Measurements from ENCODE around the gene RNF207. TPM values are rescaled to one million over a fixed set of nuclear protein-coding genes. Genes with fewer than 3 reads are reported as not detected.

Gene RNF207
- total and polyA plus RNA-seq, 2 of the 4 experiments (the other 2 are of a cell fraction), result 2.7 to 17.2 TPM

DNA sequence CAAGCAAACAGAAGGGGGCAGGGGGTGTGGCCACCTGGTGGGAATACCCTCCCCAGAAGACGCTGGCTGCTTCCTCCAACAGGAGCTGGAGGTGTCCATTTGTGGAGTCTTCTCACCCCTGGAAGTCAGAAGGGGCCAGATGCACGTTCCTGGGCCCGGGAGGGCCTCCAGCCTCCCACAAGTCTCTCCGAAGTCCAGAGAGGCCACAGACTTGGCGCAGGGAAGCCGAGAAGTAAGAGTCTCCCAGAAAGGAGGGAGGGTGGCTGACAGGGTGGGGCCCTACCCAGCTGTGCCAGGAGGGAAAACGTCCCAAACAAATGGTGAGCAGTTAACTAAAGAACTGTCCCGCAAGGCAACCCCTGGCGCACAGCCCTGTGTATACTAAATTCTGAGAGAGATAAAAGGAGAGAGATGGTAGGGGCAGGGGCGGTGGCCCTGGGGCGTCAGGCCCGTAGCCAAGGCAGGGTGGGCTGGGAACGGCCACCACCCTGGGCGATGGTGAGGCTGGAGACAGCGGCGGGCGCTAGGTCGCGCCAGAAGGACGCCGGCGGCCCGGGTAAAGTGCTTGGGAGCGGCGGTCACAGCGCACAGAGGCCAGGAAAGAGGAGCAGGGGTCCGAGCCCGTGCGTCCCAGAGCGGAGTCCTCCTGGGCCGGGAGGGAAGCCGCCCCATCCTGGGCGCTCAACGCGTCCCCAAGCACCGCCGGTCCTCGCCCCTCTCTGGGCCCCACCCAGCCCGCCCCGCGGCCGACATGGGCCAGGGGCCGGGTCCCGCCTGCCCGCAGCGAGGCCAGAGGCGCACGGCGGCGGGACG, 27.0 kb upstream of the RNF207 start (continued):
- TF ChIP-seq, protein P1, sequence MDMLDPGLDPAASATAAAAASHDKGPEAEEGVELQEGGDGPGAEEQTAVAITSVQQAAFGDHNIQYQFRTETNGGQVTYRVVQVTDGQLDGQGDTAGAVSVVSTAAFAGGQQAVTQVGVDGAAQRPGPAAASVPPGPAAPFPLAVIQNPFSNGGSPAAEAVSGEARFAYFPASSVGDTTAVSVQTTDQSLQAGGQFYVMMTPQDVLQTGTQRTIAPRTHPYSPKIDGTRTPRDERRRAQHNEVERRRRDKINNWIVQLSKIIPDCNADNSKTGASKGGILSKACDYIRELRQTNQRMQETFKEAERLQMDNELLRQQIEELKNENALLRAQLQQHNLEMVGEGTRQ (IDR thresholded peaks at IDR 0.05; ENCODE audit: low read depth, low read length), result no peak

- no peak for DNase-seq
- intact Hi-C loops (cut with micrococcal nuclease) (no loop called here), dilution Hi-C loops (cut with HindIII; ENCODE audit: low sequenced_read_pairs, unreplicated experiment) (no loop called here), in situ Hi-C loops (cut with MboI; ENCODE audit: low sequenced_read_pairs) (no loop called here)
- no peak overlapping the region for H3K14ac ChIP-seq (replicated peaks; ENCODE audit: low read depth, low read length)
- 2% methylated on average over 28 of the region's 92 CpGs; no CpG with 5 or more reads in 1 of the 2 experiments for WGBS, 2 experiments (ENCODE audit: extremely low coverage in 2 of 2, insufficient read length in 1 of 2)
- peaks cover 9% of the 10 kb centered on the region for H3K9me1 ChIP-seq (ENCODE audit: insufficient read depth, low read length)
- POLR2A ChIA-PET (ENCODE audit: unreplicated experiment), result no interaction called here
- H3K9ac ChIP-seq (ENCODE audit: low read depth, low read length), result no peak overlapping the region
- peak overlapping the region; percentile 30 for H2AFZ ChIP-seq (replicated peaks; ENCODE audit: low read length, poor library complexity)
- no peak overlapping the region for H2BK120ac ChIP-seq (ENCODE audit: low read depth, low read length)
- H3K56ac ChIP-seq (ENCODE audit: extremely low read depth, insufficient read depth, low read length), result no peak overlapping the region
- peaks cover 5% of the 10 kb centered on the region for H3K36me3 ChIP-seq (ENCODE audit: control insufficient read depth, insufficient read depth, low read length)
- peak overlapping the region; percentile 34; the same call in 1 of the 2 replicates for H3K4me2 ChIP-seq (ENCODE audit: low read depth, low read length)
- H4K8ac ChIP-seq (ENCODE audit: low read depth in 2 of 2, low read length in 2 of 2), result no peak overlapping the region
- H3K4me3 ChIP-seq (ENCODE audit: insufficient read depth, low read depth, low read length), result 0 out of 2 replicates have a peak overlapping the region, but pooled peaks have one; percentile 10
- no peak overlapping the region for H3K27ac ChIP-seq (ENCODE audit: insufficient read depth, low read length)
- peak; percentile 19 for ATAC-seq (ENCODE audit: low read depth)
- H3K4me1 ChIP-seq (ENCODE audit: control insufficient read depth, insufficient read depth, low read length), result peaks cover 10% of the 10 kb centered on the region; the same call in 1 of the 2 replicates
- H2AK5ac ChIP-seq (ENCODE audit: low read depth, low read length), result no peak overlapping the region
- H3K18ac ChIP-seq (ENCODE audit: low read depth, low read length), result no peak overlapping the region
- H2AK9ac ChIP-seq (replicated peaks; ENCODE audit: low read depth, low read length, poor library complexity), result no peak overlapping the region
- H3K4ac ChIP-seq (ENCODE audit: low read depth, low read length), result no peak overlapping the region
- no peak overlapping the region for H2BK5ac ChIP-seq (ENCODE audit: low read depth, low read length, poor library complexity, severe bottlenecking)
- H4K5ac ChIP-seq (ENCODE audit: low read depth, low read length), result no peak overlapping the region
- no peaks in the 10 kb centered on the region; the same call in 1 of the 2 replicates for H3K9me3 ChIP-seq (ENCODE audit: control insufficient read depth, insufficient read depth, low read length)
- H4K91ac ChIP-seq (ENCODE audit: insufficient read depth, low read depth, low read length), result no peak overlapping the region
- H4K20me1 ChIP-seq (ENCODE audit: insufficient read depth, low read length), result peaks cover 21% of the 10 kb centered on the region
- no peak overlapping the region for H2BK15ac ChIP-seq (ENCODE audit: low read depth, low read length)
- H2BK20ac ChIP-seq (ENCODE audit: low read depth, low read length), result no peak overlapping the region
- peaks cover 51% of the 10 kb centered on the region for H3K27me3 ChIP-seq (ENCODE audit: control insufficient read depth, insufficient read depth, low read length)
- TF ChIP-seq RFX5 (IDR thresholded peaks at IDR 0.05; ENCODE audit: low read depth, low read length), result no peak
- no peak for TF ChIP-seq MAZ (IDR thresholded peaks at IDR 0.05; ENCODE audit: borderline replicate concordance, low read depth, low read length)
- no peak for TF ChIP-seq BHLHE40 (IDR thresholded peaks at IDR 0.05; ENCODE audit: low read depth, low read length)
- TF ChIP-seq, protein P2, sequence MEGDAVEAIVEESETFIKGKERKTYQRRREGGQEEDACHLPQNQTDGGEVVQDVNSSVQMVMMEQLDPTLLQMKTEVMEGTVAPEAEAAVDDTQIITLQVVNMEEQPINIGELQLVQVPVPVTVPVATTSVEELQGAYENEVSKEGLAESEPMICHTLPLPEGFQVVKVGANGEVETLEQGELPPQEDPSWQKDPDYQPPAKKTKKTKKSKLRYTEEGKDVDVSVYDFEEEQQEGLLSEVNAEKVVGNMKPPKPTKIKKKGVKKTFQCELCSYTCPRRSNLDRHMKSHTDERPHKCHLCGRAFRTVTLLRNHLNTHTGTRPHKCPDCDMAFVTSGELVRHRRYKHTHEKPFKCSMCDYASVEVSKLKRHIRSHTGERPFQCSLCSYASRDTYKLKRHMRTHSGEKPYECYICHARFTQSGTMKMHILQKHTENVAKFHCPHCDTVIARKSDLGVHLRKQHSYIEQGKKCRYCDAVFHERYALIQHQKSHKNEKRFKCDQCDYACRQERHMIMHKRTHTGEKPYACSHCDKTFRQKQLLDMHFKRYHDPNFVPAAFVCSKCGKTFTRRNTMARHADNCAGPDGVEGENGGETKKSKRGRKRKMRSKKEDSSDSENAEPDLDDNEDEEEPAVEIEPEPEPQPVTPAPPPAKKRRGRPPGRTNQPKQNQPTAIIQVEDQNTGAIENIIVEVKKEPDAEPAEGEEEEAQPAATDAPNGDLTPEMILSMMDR (conservative IDR thresholded peaks at IDR 0.05; ENCODE audit: low read depth, low read length), result no peak
- TF ChIP-seq, protein P1 (IDR thresholded peaks at IDR 0.05; ENCODE audit: low read depth, low read length), result no peak
- no peak for TF ChIP-seq NFE2L2 (IDR thresholded peaks at IDR 0.05; ENCODE audit: low read depth, low read length)
- no peak for TF ChIP-seq CEBPB (IDR thresholded peaks at IDR 0.05; ENCODE audit: low read depth, low read length)
- no peak for TF ChIP-seq RCOR1 (IDR thresholded peaks at IDR 0.05; ENCODE audit: insufficient replicate concordance, low read length)
- no peak for TF ChIP-seq POLR2A (IDR thresholded peaks at IDR 0.05; ENCODE audit: low read depth, low read length)
- no peak for TF ChIP-seq FOS (IDR thresholded peaks at IDR 0.05; ENCODE audit: low read depth, low read length)
- TF ChIP-seq MAFK (IDR thresholded peaks at IDR 0.05; ENCODE audit: low read depth, low read length), result no peak
- CTCF ChIA-PET, result no interaction called here
- no peak overlapping the region for H3K23ac ChIP-seq (ENCODE audit: low read depth, low read length)
- H3K79me1 ChIP-seq (ENCODE audit: low read depth in 1 of 2, low read length in 2 of 2), result peaks cover 10% of the 10 kb centered on the region in 2 experiments
- no TSS peak for BruUV-seq (replicated peaks)
Observed at GRCh38 chr1:6179564-6180175, 26.2 kb upstream of the RNF207 start.
